Liver (tissue), 9 donors: ENCODE measurements around the gene TRMT61A. TPM values are rescaled to one million over a fixed set of nuclear protein-coding genes. Genes with fewer than 3 reads are reported as not detected.

ENCODE experiments used
- DNase-seq: peaks from one replicate; pipeline ENCODE4 v3.0.0-alpha.2; 2017; ENCODE audit warnings: low spot score
- H3K27ac ChIP-seq, 2 donors: one replicate each; pipeline ENCODE4 v1.7.0; 2013; ENCODE audit warnings: inconsistent platforms in 2 of 2, low read length in 2 of 2, control low read depth in 1 of 2, low read depth in 1 of 2, mild to moderate bottlenecking in 1 of 2
- H3K27me3 ChIP-seq, 4 donors: one replicate each; pipeline versions ENCODE4 v1.6.1 to v1.7.0; 2013; ENCODE audit warnings: low read length in 3 of 4, inconsistent platforms in 1 of 4, mild to moderate bottlenecking in 1 of 4, moderate library complexity in 1 of 4; ENCODE audit not compliant: control insufficient read depth in 4 of 4, insufficient read depth in 4 of 4
- H3K36me3 ChIP-seq, 4 donors: one replicate each; pipeline versions ENCODE4 v1.6.1 to v1.7.0; 2013; ENCODE audit warnings: low read length in 3 of 4, mild to moderate bottlenecking in 3 of 4, low read depth in 1 of 4, moderate library complexity in 1 of 4; ENCODE audit not compliant: control insufficient read depth in 4 of 4, insufficient read depth in 3 of 4
- H3K4me1 ChIP-seq, 4 donors: one replicate each; pipeline versions ENCODE4 v1.6.1 to v1.7.0; 2013; ENCODE audit warnings: low read length in 3 of 4, mild to moderate bottlenecking in 3 of 4, moderate library complexity in 1 of 4; ENCODE audit not compliant: control insufficient read depth in 4 of 4, insufficient read depth in 4 of 4
- H3K4me3 ChIP-seq, 3 donors: one replicate each; pipeline versions ENCODE4 v1.6.1 to v1.7.0; 2013; ENCODE audit warnings: low read length in 3 of 3, control low read depth in 1 of 3, low read depth in 1 of 3, mild to moderate bottlenecking in 1 of 3
- H3K9ac ChIP-seq, 2 donors: one replicate each; pipeline ENCODE4 v1.7.0; 2013; ENCODE audit warnings: low read length in 2 of 2, mild to moderate bottlenecking in 2 of 2, moderate library complexity in 2 of 2, control low read depth in 1 of 2, low read depth in 1 of 2
- H3K9me3 ChIP-seq, 4 donors: one replicate each; pipeline versions ENCODE4 v1.6.1 to v1.7.0; 2013; ENCODE audit warnings: low read length in 3 of 4; ENCODE audit not compliant: control insufficient read depth in 4 of 4
- ATF3 ChIP-seq: IDR thresholded peaks from 2 replicates; pipeline ENCODE4 v1.6.1; 2016; ENCODE audit warnings: antibody characterized with exemption
- CTCF ChIP-seq: fragments of 150-350 bp; IDR thresholded peaks from 2 replicates; pipeline ENCODE4 v1.5.1; 2017; ENCODE audit warnings: improper control_type of control experiment, low read depth, low read length; ENCODE audit not compliant: missing input control
- EGR1 ChIP-seq, 2 donors: IDR thresholded peaks; 2 replicates each; pipeline ENCODE4 v1.6.1; 2016 to 2018; ENCODE audit warnings: antibody characterized with exemption in 2 of 2, low read depth in 2 of 2
- FOXA1 ChIP-seq: IDR thresholded peaks from 2 replicates; pipeline ENCODE4 v1.6.1; 2016; ENCODE audit warnings: antibody characterized with exemption
- FOXA2 ChIP-seq: IDR thresholded peaks from 2 replicates; pipeline ENCODE4 v1.6.1; 2016; ENCODE audit warnings: antibody characterized with exemption
- GABPA ChIP-seq, 2 donors: IDR thresholded peaks in 1 of 2; conservative IDR thresholded peaks in 1 of 2; 2 replicates each; pipeline ENCODE4 v1.6.1; 2016; ENCODE audit warnings: antibody characterized with exemption in 2 of 2, mild to moderate bottlenecking in 1 of 2, moderate library complexity in 1 of 2
- HNF4A ChIP-seq, 2 donors: conservative IDR thresholded peaks; 2 replicates each; pipeline ENCODE4 v1.6.1; 2016; ENCODE audit warnings: antibody characterized with exemption in 2 of 2, mild to moderate bottlenecking in 2 of 2
- HNF4G ChIP-seq: IDR thresholded peaks from 2 replicates; pipeline ENCODE4 v1.6.1; 2016; ENCODE audit warnings: antibody characterized with exemption
- MAX ChIP-seq: IDR thresholded peaks from 2 replicates; pipeline ENCODE4 v1.6.1; 2016; ENCODE audit warnings: antibody characterized with exemption
- NR2F2 ChIP-seq: IDR thresholded peaks from 2 replicates; pipeline ENCODE4 v1.6.1; 2016; ENCODE audit warnings: antibody characterized with exemption
- RAD21 ChIP-seq, 2 donors: IDR thresholded peaks; 2 replicates each; pipeline ENCODE4 v1.6.1; 2016; ENCODE audit warnings: antibody characterized with exemption in 2 of 2, mild to moderate bottlenecking in 2 of 2
- REST ChIP-seq: IDR thresholded peaks from 2 replicates; pipeline ENCODE4 v1.6.1; 2016; ENCODE audit warnings: antibody characterized with exemption, mild to moderate bottlenecking
- RXRA ChIP-seq, 2 donors: IDR thresholded peaks; 2 replicates each; pipeline ENCODE4 v1.6.1; 2017 to 2018; ENCODE audit warnings: antibody characterized with exemption in 2 of 2, mild to moderate bottlenecking in 1 of 2
- SP1 ChIP-seq: IDR thresholded peaks from 2 replicates; pipeline ENCODE4 v1.6.1; 2018; ENCODE audit warnings: antibody characterized with exemption, mild to moderate bottlenecking
- TAF1 ChIP-seq: conservative IDR thresholded peaks from 2 replicates; pipeline ENCODE4 v1.6.1; 2016; ENCODE audit warnings: antibody characterized with exemption, mild to moderate bottlenecking
- YY1 ChIP-seq: IDR thresholded peaks from 2 replicates; pipeline ENCODE4 v1.6.1; 2016; ENCODE audit warnings: antibody characterized with exemption, mild to moderate bottlenecking
- WGBS: extraction: QIAGEN DNeasy Blood & Tissue Kit; methylation state at CpG from one replicate; pipeline ENCODE4 v1.1.7; 2013; 5-methylcytosine and 5-hydroxymethylcytosine counted together
- polyA plus RNA-seq, 2 donors: library from polyadenylated mRNA; stranded (reverse) in 1 of 2; unstranded in 1 of 2; fragments of 200-250 nt in 1 of 2; fragments of >200 nt in 1 of 2; fragmentation: Nextera tagmentation in 1 of 2; extraction: Ambion mirVana in 1 of 2; gene quantifications; one replicate each; pipeline versions ENCODE4 v1.2.1 to v1.2.3, GENCODE V29; 2013 to 2015
- total RNA-seq, 2 donors: library from RNA; depleted of rRNA; stranded (reverse); fragments of >200 nt; gene quantifications; one replicate each; pipeline ENCODE4 v1.2.3, GENCODE V29; 2014
- donor health status: healthy.
- donor health status: healthy.
- donor health status: healthy.
- donor health status: healthy.
- donor health status: healthy.

TRMT61A gene
- total and polyA plus RNA-seq, 4 donors = 4.1 to 8.0 (median 6.5) TPM

- TF ChIP-seq HNF4A (conservative IDR thresholded peaks at IDR 0.05) (no peak), CTCF (no peak), YY1 (no peak), REST (no peak), NR2F2 (no peak), FOXA1 (no peak), EGR1 (IDR thresholded peaks at IDR 0.05; ENCODE audit: low read depth in 2 of 2) (no peak), RAD21 (IDR thresholded peaks at IDR 0.05) (no peak), FOXA2 (no peak), RXRA (IDR thresholded peaks at IDR 0.05) (no peak)
- no peak for DNase-seq
- Histone ChIP-seq H3K27me3 (no peaks in the 10 kb centered on the region), H3K36me3 (peaks cover 0 to 2% (median 0%) of the 10 kb centered on the region in 4 donors), H3K4me1 (peaks cover 0 to 3% (median 0%) of the 10 kb centered on the region in 4 donors), H3K4me3 (no peak overlapping the region), H3K27ac (no peak overlapping the region), H3K9ac (no peak overlapping the region), H3K9me3 (no peaks in the 10 kb centered on the region)
- WGBS = 90% methylated on average over 27 of the region's 27 CpGs
Measured at GRCh38 chr14:103548463-103549351, 19.7 kb downstream of the TRMT61A start.

- Histone ChIP-seq H3K4me3 (no peak overlapping the region), H3K36me3 (peaks cover 0 to 2% (median 0%) of the 10 kb centered on the region in 4 donors), H3K9ac (no peak overlapping the region), H3K27ac (no peak overlapping the region), H3K4me1 (no peaks in the 10 kb centered on the region), H3K27me3 (no peaks in the 10 kb centered on the region), H3K9me3 (no peaks in the 10 kb centered on the region)
- 84% methylated on average over 30 of the region's 30 CpGs for WGBS
- DNase-seq = no peak
- TF ChIP-seq GABPA (IDR thresholded peaks at IDR 0.05 in 1 of 2, conservative IDR thresholded peaks at IDR 0.05 in 1 of 2) (no peak), SP1 (no peak), EGR1 (IDR thresholded peaks at IDR 0.05; ENCODE audit: low read depth in 2 of 2) (no peak), HNF4G (no peak), HNF4A (conservative IDR thresholded peaks at IDR 0.05) (no peak), FOXA1 (no peak), RAD21 (IDR thresholded peaks at IDR 0.05) (no peak), ATF3 (no peak), NR2F2 (no peak), MAX (no peak), FOXA2 (no peak), TAF1 (no peak), REST (no peak), CTCF (no peak)
Measured at GRCh38 chr14:103549361-103550311, 20.6 kb downstream of the TRMT61A start.
